Loucy (cell line): Measurements from ENCODE around the gene TMIGD1.

ENCODE experiments used
- H2AFZ ChIP-seq: fragments of 200-600 bp; sonication (generic); 2 replicates; pipeline ENCODE4 v1.6.0; 2016; ENCODE audit warnings: antibody characterized with exemption, mild to moderate bottlenecking, low read length, moderate library complexity
- H3F3A ChIP-seq: fragments of 200-600 bp; 2 replicates; pipeline ENCODE4 v1.6.0; 2016; ENCODE audit warnings: antibody characterized with exemption, low read depth, mild to moderate bottlenecking
- H3K27me3 ChIP-seq: fragments of 200-600 bp; sonication (generic); 2 replicates; pipeline ENCODE4 v1.6.1; 2014; ENCODE audit warnings: low read length, mild to moderate bottlenecking; ENCODE audit not compliant: insufficient read depth, poor library complexity, severe bottlenecking
- H3K36me3 ChIP-seq: fragments of 200-600 bp; sonication (generic); 2 replicates; pipeline ENCODE4 v1.6.1; 2016; ENCODE audit warnings: low read length; ENCODE audit not compliant: insufficient read depth
- H3K4me1 ChIP-seq: fragments of 200-600 bp; sonication (generic); 2 replicates; pipeline ENCODE4 v1.5.1; 2014; ENCODE audit warnings: low read length, mild to moderate bottlenecking; ENCODE audit not compliant: insufficient read depth, poor library complexity, severe bottlenecking
- H3K4me2 ChIP-seq: fragments of 200-600 bp; sonication (generic); 2 replicates; pipeline ENCODE4 v1.6.0; 2014; ENCODE audit warnings: antibody characterized with exemption, low read length, low read depth, mild to moderate bottlenecking; ENCODE audit not compliant: poor library complexity, severe bottlenecking
- H3K4me3 ChIP-seq: fragments of 200-600 bp; sonication (generic); 2 replicates; pipeline ENCODE4 v1.5.1; 2014; ENCODE audit warnings: low read length, mild to moderate bottlenecking, mixed read lengths; ENCODE audit not compliant: poor library complexity, severe bottlenecking
- H3K79me2 ChIP-seq: fragments of 200-600 bp; sonication (generic); 2 replicates; pipeline ENCODE4 v1.6.1; 2014; ENCODE audit warnings: low read length; ENCODE audit not compliant: insufficient read depth
- H3K9ac ChIP-seq: fragments of 200-600 bp; sonication (generic); 2 replicates; pipeline ENCODE4 v1.6.0; 2014; ENCODE audit warnings: mild to moderate bottlenecking, low read depth, low read length, moderate library complexity; ENCODE audit not compliant: poor library complexity, severe bottlenecking
- H3K9me2 ChIP-seq: fragments of 200-600 bp; sonication (generic); replicated peaks from 2 replicates; pipeline ENCODE4 v1.6.1; 2016; ENCODE audit warnings: low read depth, low read length, mixed read lengths
- H3K9me3 ChIP-seq: fragments of 200-600 bp; sonication (generic); 2 replicates; pipeline ENCODE4 v1.6.1; 2014; ENCODE audit warnings: mild to moderate bottlenecking, antibody characterized with exemption, low read length, low read depth; ENCODE audit not compliant: insufficient read depth
- H4K20me1 ChIP-seq: fragments of 200-600 bp; sonication (generic); 2 replicates; pipeline ENCODE4 v1.6.0; 2014; ENCODE audit warnings: antibody characterized with exemption, low read length, mild to moderate bottlenecking; ENCODE audit not compliant: insufficient read depth, poor library complexity, severe bottlenecking
- CTCF ChIP-seq: fragments of 200-600 bp; sonication (generic); conservative IDR thresholded peaks from 2 replicates; pipeline ENCODE4 v1.5.1; 2014; ENCODE audit warnings: mild to moderate bottlenecking, antibody characterized with exemption, low read length
- EZH2phosphoT487 ChIP-seq: fragments of 200-600 bp; IDR thresholded peaks from 2 replicates; pipeline ENCODE4 v1.6.1; 2018; ENCODE audit warnings: antibody characterized with exemption, mild to moderate bottlenecking, moderate library complexity, borderline replicate concordance

TMIGD1 gene

GRCh38 chr17:30267625-30268024, 66.2 kb downstream of the TMIGD1 start:
- TF ChIP-seq CTCF (no peak), EZH2phosphoT487 (no peak)
- H3K36me3 ChIP-seq, result peaks cover 65% of the 10 kb centered on the region; the same call in 1 of the 2 replicates
- H3K4me2 ChIP-seq, result no peak overlapping the region

More at GRCh38 chr17:30267625-30268024, 66.2 kb downstream of the TMIGD1 start:
- Histone ChIP-seq H3K27me3 (no peaks in the 10 kb centered on the region), H3K9me3 (no peaks in the 10 kb centered on the region), H2AFZ (no peak overlapping the region), H3K79me2 (no peaks in the 10 kb centered on the region), H4K20me1 (no peaks in the 10 kb centered on the region), H3K9me2 (no peaks in the 10 kb centered on the region), H3K4me3 (no peak overlapping the region), H3K4me1 (no peaks in the 10 kb centered on the region), H3K9ac (no peak overlapping the region), H3F3A (no peaks in the 10 kb centered on the region)
